Vagina (tissue), 2 donors: ENCODE results near the gene CRTC1.

Source experiments
- POLR2A ChIP-seq, 2 donors: fragments of 450-650 bp; IDR thresholded peaks; one replicate each; pipeline ENCODE4 v1.6.1; 2017; ENCODE audit warnings: antibody characterized with exemption in 2 of 2, mild to moderate bottlenecking in 2 of 2, moderate library complexity in 2 of 2
- POLR2AphosphoS5 ChIP-seq, 2 donors: sonication (generic); formaldehyde crosslinking; IDR thresholded peaks; one replicate each; pipeline ENCODE4 v1.9.0; 2017; ENCODE audit warnings: antibody characterized with exemption in 2 of 2, mild to moderate bottlenecking in 2 of 2, low read depth in 1 of 2; ENCODE audit not compliant: insufficient read depth in 1 of 2
- TF ChIP-seq, protein P1 (sequence below), 3 experiments: fragments of 450-650 bp in 2 of 3; fragments of 200-600 bp in 1 of 3; sonication (generic) in 1 of 3; IDR thresholded peaks; one replicate each; pipeline ENCODE4 v1.5.1; 2017 to 2019; ENCODE audit warnings: antibody characterized with exemption in 3 of 3, mild to moderate bottlenecking in 2 of 3, moderate library complexity in 2 of 3

DNA sequence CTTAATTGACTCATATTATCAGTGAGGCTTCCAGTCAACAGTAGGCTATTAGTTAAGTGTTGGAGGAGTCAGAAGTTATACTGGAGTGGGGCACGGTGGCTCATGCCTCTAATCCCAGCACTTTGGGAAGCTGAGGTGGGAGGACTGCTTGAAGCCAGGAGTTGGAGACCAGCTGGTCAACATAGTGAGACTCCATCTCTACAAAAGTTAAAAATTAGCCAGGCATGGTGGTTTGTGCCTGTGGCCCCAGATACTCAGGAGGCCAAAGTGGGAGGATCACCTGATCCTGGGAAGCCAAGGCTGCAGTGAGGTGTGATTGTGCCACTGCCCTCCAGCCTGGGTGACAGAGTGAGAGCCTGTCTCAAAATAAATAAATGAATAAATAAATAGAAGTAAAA, 54.5 kb downstream of the CRTC1 start:
- TF ChIP-seq POLR2A (IDR thresholded peaks at IDR 0.05) (no peak), POLR2AphosphoS5 (IDR thresholded peaks at IDR 0.05; ENCODE audit: insufficient read depth in 1 of 2, low read depth in 1 of 2) (no peak)
- TF ChIP-seq, protein P1, sequence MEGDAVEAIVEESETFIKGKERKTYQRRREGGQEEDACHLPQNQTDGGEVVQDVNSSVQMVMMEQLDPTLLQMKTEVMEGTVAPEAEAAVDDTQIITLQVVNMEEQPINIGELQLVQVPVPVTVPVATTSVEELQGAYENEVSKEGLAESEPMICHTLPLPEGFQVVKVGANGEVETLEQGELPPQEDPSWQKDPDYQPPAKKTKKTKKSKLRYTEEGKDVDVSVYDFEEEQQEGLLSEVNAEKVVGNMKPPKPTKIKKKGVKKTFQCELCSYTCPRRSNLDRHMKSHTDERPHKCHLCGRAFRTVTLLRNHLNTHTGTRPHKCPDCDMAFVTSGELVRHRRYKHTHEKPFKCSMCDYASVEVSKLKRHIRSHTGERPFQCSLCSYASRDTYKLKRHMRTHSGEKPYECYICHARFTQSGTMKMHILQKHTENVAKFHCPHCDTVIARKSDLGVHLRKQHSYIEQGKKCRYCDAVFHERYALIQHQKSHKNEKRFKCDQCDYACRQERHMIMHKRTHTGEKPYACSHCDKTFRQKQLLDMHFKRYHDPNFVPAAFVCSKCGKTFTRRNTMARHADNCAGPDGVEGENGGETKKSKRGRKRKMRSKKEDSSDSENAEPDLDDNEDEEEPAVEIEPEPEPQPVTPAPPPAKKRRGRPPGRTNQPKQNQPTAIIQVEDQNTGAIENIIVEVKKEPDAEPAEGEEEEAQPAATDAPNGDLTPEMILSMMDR (IDR thresholded peaks at IDR 0.05), result no peak
